Upper lobe of right lung (tissue), 1 donor: ENCODE results near the gene TMEM220. TPM values are rescaled to one million over a fixed set of nuclear protein-coding genes. Genes with fewer than 3 reads are reported as not detected.

Experiments used
- ATAC-seq: fragments of 200-7000 bp; cut with Tn5 transposase; one replicate; pipeline ENCODE4 v1.9.1; 2020; ENCODE audit warnings: mild to moderate bottlenecking, moderate library complexity
- DNase-seq: peaks from one replicate; pipeline ENCODE4 v3.0.0-alpha.2; 2020
- H3K27ac ChIP-seq: fragments of 200-600 bp; one replicate; pipeline ENCODE4 v1.8.0; 2022
- H3K27me3 ChIP-seq: fragments of 200-600 bp; one replicate; pipeline ENCODE4 v1.8.0; 2022; ENCODE audit warnings: mild to moderate bottlenecking
- H3K36me3 ChIP-seq: fragments of 200-600 bp; one replicate; pipeline ENCODE4 v1.8.0; 2022
- H3K4me1 ChIP-seq: fragments of 200-600 bp; one replicate; pipeline ENCODE4 v1.8.0; 2022
- H3K4me3 ChIP-seq: fragments of 200-600 bp; one replicate; pipeline ENCODE4 v1.8.0; 2022; ENCODE audit warnings: mild to moderate bottlenecking
- H3K9me3 ChIP-seq: fragments of 200-600 bp; one replicate; pipeline ENCODE4 v1.8.0; 2022
- CTCF ChIP-seq: fragments of 200-600 bp; IDR thresholded peaks from one replicate; pipeline ENCODE4 v1.8.0; 2022; ENCODE audit warnings: antibody characterized with exemption
- intact Hi-C: fragments of 100-400 bp; cut with DNase I; formaldehyde crosslinking; loops from one replicate; pipeline ENCODE4 v1.11.0; 2022
- total RNA-seq: library from RNA; stranded (reverse); fragmentation: NEBNext Ultra II Directional; extraction: Animal tissue kit (Norgen Biotek cat#: 25700); gene quantifications from one replicate; pipeline ENCODE4 v1.2.1, GENCODE V29; 2021
- donor health status: DM: no; HTN: yes; CAD: no; lungs with severe emphysema.

Gene TMEM220
- total RNA-seq, 1 donor from 2014 or later: 10.5 TPM

GRCh38 chr17:10769840-10770239, 40.0 kb upstream of the TMEM220 start:
- Histone ChIP-seq H3K27ac (no peak overlapping the region), H3K4me3 (no peak overlapping the region), H3K9me3 (no peaks in the 10 kb centered on the region), H3K27me3 (no peaks in the 10 kb centered on the region), H3K36me3 (no peaks in the 10 kb centered on the region), H3K4me1 (no peaks in the 10 kb centered on the region)
- ATAC-seq (no peak), DNase-seq (no peak)
- intact Hi-C loops: no loop called here
- no peak for TF ChIP-seq CTCF

- H3K36me3 ChIP-seq: no peaks in the 10 kb centered on the region
- H3K27ac ChIP-seq: no peak overlapping the region
- intact Hi-C loops: no loop called here
- ATAC-seq (no peak), DNase-seq (no peak)
- H3K27me3 ChIP-seq: no peaks in the 10 kb centered on the region
- no peak overlapping the region for H3K4me3 ChIP-seq
- H3K9me3 ChIP-seq: no peaks in the 10 kb centered on the region
- no peaks in the 10 kb centered on the region for H3K4me1 ChIP-seq
- no peak for TF ChIP-seq CTCF
Measured at GRCh38 chr17:10768750-10769251, 39.0 kb upstream of the TMEM220 start.

- Histone ChIP-seq H3K27me3 (no peaks in the 10 kb centered on the region), H3K4me1 (no peaks in the 10 kb centered on the region), H3K36me3 (no peaks in the 10 kb centered on the region), H3K4me3 (no peak overlapping the region), H3K27ac (no peak overlapping the region), H3K9me3 (no peaks in the 10 kb centered on the region)
- DNase-seq (no peak), ATAC-seq (no peak)
- TF ChIP-seq CTCF: no peak
- intact Hi-C loops: no loop called here
Measured at GRCh38 chr17:10767232-10767631, 37.4 kb upstream of the TMEM220 start.

- Histone ChIP-seq H3K4me3 (no peak overlapping the region), H3K27me3 (no peaks in the 10 kb centered on the region), H3K36me3 (no peaks in the 10 kb centered on the region), H3K4me1 (no peaks in the 10 kb centered on the region), H3K27ac (no peak overlapping the region), H3K9me3 (no peaks in the 10 kb centered on the region)
- TF ChIP-seq CTCF: no peak
- DNase-seq (no peak), ATAC-seq (no peak)
- intact Hi-C loops: no loop called here
Measured at GRCh38 chr17:10762037-10762436, 32.2 kb upstream of the TMEM220 start.

GRCh38 chr17:10761281-10761680, 31.5 kb upstream of the TMEM220 start:
- H3K27me3 ChIP-seq: no peaks in the 10 kb centered on the region
- no peaks in the 10 kb centered on the region for H3K36me3 ChIP-seq
- TF ChIP-seq CTCF: no peak
- no peaks in the 10 kb centered on the region for H3K9me3 ChIP-seq
- H3K27ac ChIP-seq: no peak overlapping the region
- ATAC-seq (no peak), DNase-seq (no peak)
- H3K4me3 ChIP-seq: no peak overlapping the region
- intact Hi-C loops: no loop called here
- H3K4me1 ChIP-seq: no peaks in the 10 kb centered on the region

- no peak for ATAC-seq
- Histone ChIP-seq H3K4me3 (no peak overlapping the region), H3K27me3 (no peaks in the 10 kb centered on the region), H3K36me3 (no peaks in the 10 kb centered on the region), H3K4me1 (no peaks in the 10 kb centered on the region), H3K9me3 (no peaks in the 10 kb centered on the region), H3K27ac (no peak overlapping the region)
- no peak for TF ChIP-seq CTCF
- no peak for DNase-seq
- intact Hi-C loops: no loop called here
Measured at GRCh38 chr17:10758062-10758461, 28.2 kb upstream of the TMEM220 start.
